HUDEP-2 (cell line): Measurements from ENCODE around the gene ZNF891.
A peak's percentile ranks its signal among the peaks of the same experiment; 100 is the strongest.

Experiments used
- DNase-seq, 76 experiments: peaks; one replicate each; lab custom pipeline; 2025; ENCODE audit not compliant: unreplicated experiment in 76 of 76; lab: John Stamatoyannopoulos, UW

ZNF891 gene

GRCh38 chr12:133130038-133130807, at the start of gene ZNF891, which contains the start of gene ZNF10:
Gene ZNF891 (minus strand): TSS chr12:133130274. CDS start chr12:133121918, 8,356 bp downstream.
Gene ZNF10 (plus strand): TSS chr12:133130627. CDS start chr12:133144493, 13,866 bp downstream.
- peak; percentile 23 to 95 (median 89) for DNase-seq

- DNase-seq, result no peak
Observed at GRCh38 chr12:133174901-133175300, 44.8 kb upstream of the ZNF891 start.

- no peak for DNase-seq
Observed at GRCh38 chr12:133172491-133172890, 42.4 kb upstream of the ZNF891 start.

- DNase-seq, result no peak
Observed at GRCh38 chr12:133165776-133166175, 35.7 kb upstream of the ZNF891 start.

- DNase-seq, result no peak
Observed at GRCh38 chr12:133156125-133156690, 26.1 kb upstream of the ZNF891 start.

GRCh38 chr12:133145981-133146380, 15.9 kb upstream of the ZNF891 start:
- DNase-seq, result no peak

GRCh38 chr12:133135747-133136146, 5.7 kb upstream of the ZNF891 start:
- peak in 1 of 76 experiments; percentile 0 for DNase-seq

GRCh38 chr12:133130808-133131128, 694 bp upstream of the ZNF891 start:
- DNase-seq, result peak in 25 of 76 experiments; percentile 2 to 50 (median 31)

GRCh38 chr12:133129368-133130037, 571 bp downstream of the ZNF891 start:
- DNase-seq, result peak in 5 of 76 experiments; percentile 6 to 44 (median 29)

GRCh38 chr12:133124674-133125073, 5.4 kb downstream of the ZNF891 start:
- no peak for DNase-seq

- DNase-seq, result no peak
Observed at GRCh38 chr12:133120385-133121191, 9.5 kb downstream of the ZNF891 start.

GRCh38 chr12:133108150-133108549, 21.9 kb downstream of the ZNF891 start:
- DNase-seq, result no peak

GRCh38 chr12:133107121-133107520, 23.0 kb downstream of the ZNF891 start:
- no peak for DNase-seq

GRCh38 chr12:133106253-133106652, 23.8 kb downstream of the ZNF891 start:
- DNase-seq, result no peak

GRCh38 chr12:133105620-133106019, 24.5 kb downstream of the ZNF891 start:
- no peak for DNase-seq

GRCh38 chr12:133083345-133083744, 46.7 kb downstream of the ZNF891 start:
- no peak for DNase-seq

GRCh38 chr12:133081159-133081780, 48.8 kb downstream of the ZNF891 start:
- DNase-seq, result peak in 15 of 76 experiments; percentile 3 to 69 (median 49)

- peak; percentile 38 to 94 (median 86) for DNase-seq
Observed at GRCh38 chr12:133080368-133081158, 49.5 kb downstream of the ZNF891 start, which contains the start of gene ZNF140. Gene ZNF140 (plus strand): TSS chr12:133080923. CDS start chr12:133081321, 398 bp downstream.

- peak in 73 of 76 experiments; percentile 87 to 98 (median 95) for DNase-seq
Observed at GRCh38 chr12:133080026-133080367, 50.1 kb downstream of the ZNF891 start.
